ENCODE results near the gene PTPRU. TPM values are rescaled to one million over a fixed set of nuclear protein-coding genes. Genes with fewer than 3 reads are reported as not detected.

The PTPRU gene
- total RNA-seq, 1 experiment from 2014 or later = 45.5 TPM

- H3K27me3 ChIP-seq (ENCODE audit: insufficient read depth, low read length) = no peaks in the 10 kb centered on the region
- Mint-ChIP-seq H3K36me3 (ENCODE audit: insufficient read depth in 1 of 3, low read depth in 3 of 3) (peaks cover 0 to 17% (median 11%) of the 10 kb centered on the region in 3 experiments; a peak in 5 of 7 replicates), H3K4me3 (no peak overlapping the region), H3K27me3 (ENCODE audit: low read depth) (no peaks in the 10 kb centered on the region), H3K27ac (peak overlapping the region in 1 of 3 experiments; percentile 42; a peak in 2 of 7 replicates), H3K4me1 (peaks cover 28 to 32% of the 10 kb centered on the region in 2 experiments), H3K9me3 (no peaks in the 10 kb centered on the region)
- H3K23ac ChIP-seq (ENCODE audit: insufficient read length, low read depth, low read length) = no peak overlapping the region
- H4K91ac ChIP-seq (ENCODE audit: insufficient read length, low read depth, low read length) = no peak overlapping the region
- H3K79me1 ChIP-seq (ENCODE audit: insufficient read depth, low read depth, low read length, poor library complexity, severe bottlenecking) = no peaks in the 10 kb centered on the region
- no peak overlapping the region for H2AK5ac ChIP-seq (ENCODE audit: insufficient read length, low read length)
- H2AFZ ChIP-seq (ENCODE audit: low read length) = no peak overlapping the region
- no peak overlapping the region for H3K9ac ChIP-seq (ENCODE audit: extremely low read depth, insufficient read length, low read length)
- no peaks in the 10 kb centered on the region for H3K23me2 ChIP-seq (ENCODE audit: insufficient read length, low read depth, low read length, poor library complexity, severe bottlenecking)
- no peak overlapping the region for H2BK15ac ChIP-seq (ENCODE audit: low read depth, low read length)
- no peaks in the 10 kb centered on the region for H4K20me1 ChIP-seq (ENCODE audit: control insufficient read depth, insufficient read depth, insufficient read length)
- H3K9me3 ChIP-seq (ENCODE audit: control insufficient read depth, low read depth, low read length) = no peaks in the 10 kb centered on the region
- DNase-seq = no peak
- H3K56ac ChIP-seq (ENCODE audit: insufficient read length, low read depth, low read length) = no peak overlapping the region
- no peak overlapping the region for H2BK120ac ChIP-seq (ENCODE audit: low read depth, low read length, poor library complexity, severe bottlenecking)
- no peak overlapping the region for H4K8ac ChIP-seq (replicated peaks; ENCODE audit: insufficient read length, low read depth, low read length)
- H3K79me2 ChIP-seq (ENCODE audit: insufficient read depth, low read length) = no peaks in the 10 kb centered on the region
- no CpG with 5 or more reads among the region's 5 CpGs for WGBS (ENCODE audit: extremely low coverage, insufficient read length, low lambda C conversion rate)
- no peak overlapping the region for H3K4me2 ChIP-seq (ENCODE audit: insufficient read depth, insufficient read length, low read length)
- H3K4me1 ChIP-seq (ENCODE audit: insufficient read depth, low read length) = no peaks in the 10 kb centered on the region; the same call in 1 of the 2 replicates
- H2BK5ac ChIP-seq (ENCODE audit: insufficient read length, low read length) = no peak overlapping the region
- H3K27ac ChIP-seq (ENCODE audit: insufficient read length, low read depth, low read length) = no peak overlapping the region
- no peak overlapping the region for H3K14ac ChIP-seq (ENCODE audit: insufficient read depth, low read length)
- H3T11ph ChIP-seq (ENCODE audit: low read length) = no peak overlapping the region
- no peak overlapping the region for H3K18ac ChIP-seq (ENCODE audit: insufficient read length, low read depth, low read length)
- TF ChIP-seq CTCF (conservative IDR thresholded peaks at IDR 0.05) = no peak
- H3K4ac ChIP-seq (ENCODE audit: low read depth, low read length) = no peak overlapping the region
- no peak overlapping the region for H2BK12ac ChIP-seq (ENCODE audit: insufficient read length, low read depth, low read length)
- H4K5ac ChIP-seq (ENCODE audit: insufficient read length, low read depth, low read length) = no peak overlapping the region
- no peak overlapping the region for H2BK20ac ChIP-seq (ENCODE audit: low read depth, low read length, poor library complexity, severe bottlenecking)
Observed at GRCh38 chr1:29224356-29224837, 11.9 kb upstream of the PTPRU start.

All from H9 (cell line).